Activated CD8-positive, alpha-beta memory T cell treated with anti-CD3 and anti-CD28 coated beads, Interleukin-2, amount 50 U/mL, for 24 hours (primary cell): ENCODE data around the gene FAM24B.

Experiments used
- DNase-seq: peaks from one replicate; pipeline ENCODE4 v3.0.0-alpha.2; 2020; ENCODE audit errors: extremely low read depth

Gene FAM24B

DNA sequence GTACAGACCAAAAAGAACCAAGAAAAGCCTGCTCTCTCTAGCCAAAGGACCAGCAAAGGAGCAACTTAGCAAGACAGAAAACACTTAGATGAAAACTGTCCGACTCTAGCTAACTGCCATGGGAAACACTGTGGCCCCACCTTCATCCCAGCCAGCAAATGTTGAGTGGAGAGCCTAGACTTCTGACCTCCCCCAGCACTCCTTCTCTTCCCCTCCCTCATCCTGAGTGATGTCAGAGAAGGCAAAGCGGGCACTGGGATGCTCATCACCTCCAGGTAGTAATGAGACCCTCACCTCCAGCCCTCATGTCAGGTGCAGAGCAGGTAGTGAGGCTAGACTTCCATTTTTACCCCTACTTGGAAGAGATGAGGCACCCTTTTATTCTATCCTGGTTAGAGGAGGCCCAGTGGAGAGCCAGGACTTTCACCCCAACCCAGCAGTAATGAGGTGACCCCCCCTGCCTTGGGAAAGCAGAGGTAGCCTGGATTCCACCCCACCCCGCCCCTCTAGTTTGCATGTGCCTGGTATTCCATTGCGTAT lies 50.6 kb downstream of the FAM24B start:
- no peak for DNase-seq

DNA sequence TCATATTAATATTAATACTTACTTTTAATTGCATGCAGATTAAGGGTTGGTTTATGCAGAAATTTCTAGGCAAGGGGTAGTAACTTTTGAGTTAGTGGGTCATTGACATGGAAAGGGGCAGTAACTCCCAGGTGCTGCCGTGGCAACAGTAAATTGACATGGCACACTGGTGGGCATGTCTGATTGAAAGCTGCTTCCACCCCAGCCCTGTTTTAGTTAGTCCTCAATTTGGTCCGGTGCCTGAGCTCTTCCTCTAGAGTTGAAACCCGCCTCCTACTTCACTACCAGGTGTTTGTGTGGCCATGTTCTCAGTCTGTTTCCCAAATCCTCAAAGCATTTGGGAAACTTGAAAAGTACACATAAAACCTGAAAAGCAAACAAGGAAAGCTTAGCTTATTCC lies 52.1 kb downstream of the FAM24B start:
- no peak for DNase-seq

DNA sequence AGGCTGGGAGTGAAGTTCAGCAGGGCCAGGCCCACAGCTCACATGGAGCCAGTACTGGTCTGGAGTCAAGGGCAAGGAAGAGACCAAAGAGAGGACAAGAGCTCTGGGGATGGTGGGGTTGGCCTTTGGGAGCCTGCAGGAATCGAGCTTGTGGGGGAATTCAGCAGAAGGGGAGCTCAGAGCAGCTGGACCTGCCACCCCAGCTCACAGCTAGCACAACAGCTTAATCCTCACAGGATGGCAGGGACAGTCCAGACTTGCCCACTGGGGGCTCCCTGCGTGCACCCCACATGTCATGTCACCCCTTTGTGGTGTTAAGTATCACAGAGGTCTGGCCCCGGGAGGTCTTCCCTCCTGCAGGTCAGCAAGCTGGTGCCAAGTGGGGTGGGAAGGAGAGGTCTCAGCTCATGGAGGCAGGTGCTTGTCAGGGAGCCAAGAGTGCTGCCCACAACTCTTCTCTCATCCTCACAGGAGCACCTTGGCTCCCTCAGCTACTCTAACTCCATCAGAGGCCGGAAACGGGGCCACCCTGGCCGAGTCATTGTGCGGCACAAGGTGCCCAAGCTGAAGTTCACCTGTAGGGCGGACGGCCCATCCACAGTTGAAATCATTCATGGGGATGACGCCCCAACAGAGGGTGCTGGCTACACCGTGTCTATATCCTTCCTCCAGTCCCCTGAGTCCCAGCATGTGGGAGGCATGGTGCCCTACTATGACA lies 56.2 kb downstream of the FAM24B start:
- no peak for DNase-seq

DNA sequence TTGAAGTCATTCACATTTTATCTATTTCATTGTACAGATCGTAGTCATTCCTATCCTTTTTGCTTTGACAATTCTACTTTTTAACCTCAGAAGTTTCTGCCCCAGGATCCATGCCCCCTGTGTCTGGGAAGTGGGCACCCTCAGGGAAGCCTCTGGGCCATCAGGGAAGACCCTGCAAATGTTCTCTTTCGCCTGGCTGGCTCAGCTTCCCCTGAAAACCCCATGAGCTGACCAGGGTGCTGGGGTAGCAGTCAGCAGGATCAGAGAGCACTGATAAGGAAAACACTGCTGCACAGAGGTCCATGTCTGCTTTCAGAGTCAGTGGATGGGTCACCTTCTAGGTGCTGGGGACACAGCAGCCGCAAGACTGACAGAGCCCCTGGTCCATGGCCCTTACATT lies 57.6 kb downstream of the FAM24B start:
- no peak for DNase-seq

DNA sequence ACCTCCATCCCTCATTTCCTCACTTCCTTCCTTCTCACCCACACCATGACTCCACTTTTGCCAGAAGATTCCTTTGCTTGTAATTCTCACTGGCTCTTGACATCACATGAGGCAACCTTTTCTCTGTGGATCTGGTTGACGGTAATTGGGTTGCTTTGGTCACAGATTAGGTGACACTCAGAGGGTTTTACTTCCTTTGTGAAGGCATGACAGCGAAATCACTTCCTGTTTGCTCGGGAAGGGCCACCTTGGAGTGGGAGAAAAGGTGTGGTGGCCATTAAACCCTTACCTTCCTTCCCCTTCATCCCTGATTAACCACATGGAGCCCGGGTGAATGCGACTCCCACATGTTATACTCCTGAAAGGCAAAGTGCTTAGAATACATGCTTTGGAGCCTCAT lies 63.9 kb downstream of the FAM24B start:
- DNase-seq, result no peak

DNA sequence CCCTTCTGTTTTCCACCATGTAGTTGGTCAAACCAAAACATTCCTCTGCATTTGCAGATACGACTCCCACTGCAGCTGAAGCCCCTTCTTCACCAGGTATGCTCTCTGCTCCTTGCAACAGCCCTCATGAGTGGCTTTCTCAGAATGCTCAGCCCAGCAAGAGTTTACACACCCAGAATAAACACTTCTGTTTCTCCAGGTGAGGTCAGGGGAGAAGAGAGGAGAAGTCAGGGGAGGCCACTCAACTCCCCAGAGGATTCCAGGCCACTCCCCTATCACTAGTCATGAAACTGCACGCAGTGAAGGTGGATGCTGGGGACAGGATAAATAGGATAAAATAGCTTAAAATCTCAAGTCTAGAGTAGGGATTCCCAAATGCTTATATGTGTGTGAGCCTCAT lies 64.9 kb downstream of the FAM24B start:
- DNase-seq, result no peak

DNA sequence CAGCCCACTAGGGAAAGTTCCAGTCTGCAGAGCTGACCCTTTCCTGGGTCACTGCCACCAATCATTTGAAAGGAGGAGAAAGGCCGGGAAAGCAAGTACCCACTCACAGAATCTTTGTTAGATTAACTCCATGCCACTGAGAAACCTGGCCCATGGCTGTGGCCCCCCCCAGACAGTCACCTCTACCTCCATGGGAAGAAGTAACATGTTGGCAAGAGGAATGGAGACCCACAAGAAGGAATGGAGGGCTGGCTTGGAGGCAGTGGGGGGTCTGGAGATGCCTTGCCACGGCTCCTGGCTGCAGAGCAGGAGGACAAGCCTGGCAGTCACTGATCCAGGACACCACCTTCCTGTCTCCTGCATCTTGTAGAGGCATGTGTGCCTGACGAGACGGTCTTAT lies 66.6 kb downstream of the FAM24B start:
- no peak for DNase-seq

DNA sequence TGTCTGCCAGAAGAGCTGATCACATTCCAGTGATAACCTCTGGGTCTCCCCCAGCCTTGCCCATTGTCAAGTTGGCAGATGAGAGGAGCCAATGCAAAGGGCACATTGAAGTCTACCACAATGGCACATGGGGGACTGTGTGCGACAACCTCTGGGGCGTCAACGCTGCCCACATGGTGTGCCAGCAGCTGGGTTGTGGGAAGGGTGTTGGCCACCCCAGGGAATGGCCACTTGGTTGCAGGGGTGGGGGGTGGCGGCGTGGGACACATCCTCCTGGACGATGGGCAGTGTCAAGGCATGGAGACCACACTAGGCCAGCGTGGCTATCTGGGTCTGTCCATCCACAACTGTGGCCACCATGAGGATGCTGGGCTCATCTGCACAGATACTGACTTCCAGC lies 77.1 kb downstream of the FAM24B start:
- DNase-seq, result no peak
